Inflammatory macrophage (primary cell): ENCODE measurements around the gene NR1I2.

Source experiments
- DNase-seq, 2 donors: peaks; one replicate each; pipeline ENCODE4 v3.0.0-alpha.2; 2020 to 2022
- total RNA-seq, 18 experiments: gene quantifications; one replicate each; lab custom pipeline; 2026; ENCODE audit warnings: mixed read lengths in 6 of 18, inconsistent platforms in 2 of 18; lab: John Stamatoyannopoulos, UW

NR1I2 gene
- total RNA-seq, result 0 to 0.20 (median 0.05) reads per million in 18 experiments

DNA sequence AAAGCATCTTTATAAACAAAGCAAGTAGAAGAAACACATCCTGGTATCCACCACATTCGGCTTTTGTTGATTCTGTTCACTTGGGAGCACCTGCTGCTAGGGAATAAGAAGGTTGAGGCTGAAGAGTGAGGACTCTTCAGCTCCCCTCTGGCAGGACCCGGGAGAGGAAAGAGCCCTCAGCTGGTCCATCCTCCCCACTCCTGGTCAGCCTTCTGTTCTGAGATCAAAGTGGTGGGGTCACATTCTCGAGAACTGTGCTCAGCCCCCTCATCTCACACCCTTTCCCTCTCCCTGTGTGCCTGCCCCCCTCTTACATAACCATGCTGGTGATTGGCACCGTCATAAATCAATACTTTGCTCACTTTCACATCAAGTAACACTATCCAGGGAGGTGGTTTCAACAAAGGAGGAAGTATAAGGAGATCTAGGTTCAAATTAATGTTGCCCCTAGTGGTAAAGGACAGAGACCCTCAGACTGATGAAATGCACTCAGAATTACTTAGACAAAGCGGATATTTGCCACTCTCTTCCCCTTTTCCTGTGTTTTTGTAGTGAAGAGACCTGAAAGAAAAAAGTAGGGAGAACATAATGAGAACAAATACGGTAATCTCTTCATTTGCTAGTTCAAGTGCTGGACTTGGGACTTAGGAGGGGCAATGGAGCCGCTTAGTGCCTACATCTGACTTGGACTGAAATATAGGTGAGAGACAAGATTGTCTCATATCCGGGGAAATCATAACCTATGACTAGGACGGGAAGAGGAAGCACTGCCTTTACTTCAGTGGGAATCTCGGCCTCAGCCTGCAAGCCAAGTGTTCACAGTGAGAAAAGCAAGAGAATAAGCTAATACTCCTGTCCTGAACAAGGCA, at the start of gene NR1I2:
Gene NR1I2 (plus strand): TSS at position 772 of the 869 bp plus-strand sequence.
- no peak for DNase-seq

DNA sequence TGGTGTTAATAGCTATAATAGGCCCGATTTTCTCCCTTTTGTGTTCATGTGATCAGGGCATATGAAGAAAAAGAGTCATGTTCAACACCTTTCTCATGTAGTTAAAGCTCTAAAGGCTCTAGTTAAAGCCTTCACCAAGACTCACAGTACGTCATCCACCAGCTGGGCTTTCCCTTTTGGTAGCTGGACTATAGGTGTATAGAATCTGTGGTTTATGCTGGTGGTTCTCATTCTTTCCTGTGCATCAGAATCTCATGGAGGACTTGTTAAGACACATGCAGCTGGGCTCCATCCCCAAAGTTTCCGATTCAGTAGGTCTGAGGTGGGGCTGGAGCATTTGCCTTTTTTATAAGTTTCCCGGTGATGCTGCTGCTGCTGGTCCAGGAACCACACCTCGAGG, 48.1 kb upstream of the NR1I2 start:
- no peak for DNase-seq

DNA sequence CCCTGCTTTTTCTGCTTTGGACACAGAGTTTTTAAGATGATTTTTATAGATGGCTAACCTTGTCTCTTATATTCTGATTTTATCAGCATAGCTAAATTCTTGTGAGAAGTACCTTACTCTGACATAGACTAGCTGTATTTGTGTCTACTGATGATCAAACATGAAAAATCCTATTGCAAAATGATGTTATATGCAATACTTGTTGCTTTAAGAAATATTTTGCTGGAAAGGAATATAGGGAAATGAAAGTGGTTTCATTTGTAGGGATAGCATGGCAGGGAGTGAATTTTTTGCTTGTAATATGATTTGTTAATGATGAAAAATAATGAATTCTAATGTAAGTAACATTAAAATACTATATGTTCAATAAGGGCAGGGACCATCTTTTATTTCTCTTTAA, 43.2 kb upstream of the NR1I2 start:
- DNase-seq, result peak in 1 of 2 donors; percentile 79

GRCh38 chr3:119741657-119742590, 40.0 kb upstream of the NR1I2 start:
- DNase-seq, result peak; percentile 65 to 70

DNA sequence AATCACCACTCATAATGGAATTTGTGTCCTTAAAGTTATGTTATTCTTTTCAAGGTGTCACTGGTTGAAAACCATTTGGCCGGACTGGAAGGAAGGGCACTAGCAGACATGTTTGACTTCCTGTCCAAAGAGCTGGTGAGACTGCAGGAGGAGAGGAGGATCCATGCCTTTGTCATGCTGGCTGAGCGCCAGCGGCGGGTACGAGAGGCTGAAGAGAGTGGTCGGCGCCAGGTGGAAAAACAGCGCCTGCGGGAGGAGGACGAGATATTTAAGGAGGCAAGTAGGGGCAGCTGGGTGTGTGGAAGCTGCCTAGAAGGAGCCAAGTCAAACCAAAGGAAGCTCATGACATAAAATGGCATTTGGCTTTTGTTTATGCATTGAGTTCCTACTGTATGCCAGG, 38.0 kb upstream of the NR1I2 start:
- DNase-seq, result no peak

GRCh38 chr3:119745942-119746341, 36.0 kb upstream of the NR1I2 start:
- DNase-seq, result no peak

- DNase-seq, result no peak
Measured at GRCh38 chr3:119746423-119746822, 35.5 kb upstream of the NR1I2 start.

- DNase-seq, result no peak
Measured at GRCh38 chr3:119747357-119747756, 34.5 kb upstream of the NR1I2 start.

GRCh38 chr3:119748991-119749390, 32.9 kb upstream of the NR1I2 start:
- DNase-seq, result no peak

GRCh38 chr3:119751423-119751822, 30.5 kb upstream of the NR1I2 start:
- DNase-seq, result no peak

DNA sequence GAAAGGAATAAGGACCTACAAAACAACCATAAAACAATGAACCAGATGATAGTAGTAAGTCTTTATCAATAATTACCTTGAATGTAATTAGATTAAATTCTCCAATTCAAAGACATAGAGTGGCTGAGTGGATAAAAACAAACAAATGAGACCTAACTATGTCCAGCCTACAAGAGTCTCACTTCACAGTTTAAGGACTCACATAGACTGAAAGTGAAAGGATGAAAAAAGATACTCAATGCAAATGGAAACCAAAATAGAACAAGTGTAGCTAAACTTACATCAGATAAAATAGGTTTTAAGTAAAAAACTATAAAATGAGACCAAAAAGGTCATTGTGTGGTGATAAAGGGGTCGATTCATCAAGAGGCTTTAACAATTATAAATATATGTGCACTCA, 21.9 kb upstream of the NR1I2 start:
- no peak for DNase-seq

- no peak for DNase-seq
Measured at GRCh38 chr3:119762876-119763275, 19.0 kb upstream of the NR1I2 start.

DNA sequence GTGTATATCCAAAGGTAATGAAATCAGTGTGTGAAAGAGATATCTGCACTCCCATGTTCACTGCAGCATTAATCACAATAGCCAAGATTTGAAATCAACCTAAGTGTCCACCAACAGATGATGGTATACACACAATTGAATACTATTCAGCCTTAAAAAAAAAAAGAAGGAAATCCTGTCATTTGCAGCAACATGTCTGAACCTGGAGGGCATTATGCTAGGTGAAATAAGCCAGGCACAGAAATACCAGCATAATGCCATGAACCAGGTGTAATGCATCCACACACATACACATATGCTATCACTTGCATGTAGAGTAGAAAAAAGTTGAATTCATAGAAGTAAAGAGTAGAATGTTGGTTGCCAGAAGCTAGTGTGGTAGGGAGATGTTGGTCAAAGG, 18.4 kb upstream of the NR1I2 start:
- no peak for DNase-seq

DNA sequence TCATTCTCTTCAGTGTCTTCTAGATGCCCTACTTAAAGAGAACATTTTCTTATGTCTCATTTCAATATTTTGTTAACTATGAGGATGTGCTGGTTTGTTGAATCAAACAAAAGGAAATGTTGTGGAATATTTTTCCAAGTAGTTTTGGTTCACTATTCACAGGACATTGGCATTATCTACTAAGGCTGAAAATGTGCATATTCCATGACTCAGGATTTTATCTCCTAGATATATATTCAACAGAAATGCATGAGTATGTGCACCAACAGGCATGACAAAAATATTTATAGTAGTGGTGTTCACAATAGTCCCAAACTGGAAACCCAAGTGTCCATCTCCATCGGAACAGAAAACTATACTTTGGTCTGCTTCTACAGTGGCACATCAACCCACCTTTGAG, 16.7 kb upstream of the NR1I2 start:
- DNase-seq, result no peak

DNA sequence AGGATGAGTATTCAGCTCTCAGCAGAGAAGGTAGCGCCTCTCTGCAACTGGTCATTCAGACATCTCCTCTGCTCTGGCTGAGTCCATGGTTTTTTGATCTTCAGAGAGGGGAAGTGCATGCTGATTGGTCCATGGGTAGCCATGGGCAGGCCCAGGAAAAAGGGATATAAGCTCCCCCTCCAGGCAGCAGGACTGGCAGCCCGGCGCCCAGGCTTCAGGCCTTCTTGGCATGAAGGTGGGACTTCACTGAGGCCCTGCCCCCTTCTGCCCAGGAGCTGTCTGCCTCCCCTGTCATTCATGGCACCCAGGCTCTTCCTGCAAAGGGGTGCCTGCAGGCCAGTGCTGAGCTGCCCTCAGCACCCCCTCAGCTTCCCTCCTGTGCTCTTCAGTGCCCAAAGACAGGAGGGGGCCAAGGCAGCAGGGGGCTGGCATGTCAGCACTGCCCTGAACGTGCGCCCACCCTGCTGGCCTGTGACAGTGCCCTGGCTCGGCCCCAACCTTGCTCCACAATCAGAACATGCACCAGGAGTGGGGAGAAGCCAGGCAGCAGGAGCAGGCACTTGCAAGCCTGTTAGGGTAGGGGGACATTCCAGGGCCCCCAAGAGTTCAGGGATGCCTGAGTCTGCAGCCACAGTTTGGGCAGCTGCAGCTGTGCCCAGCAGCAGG, 13.8 kb upstream of the NR1I2 start:
- no peak for DNase-seq

GRCh38 chr3:119768668-119769393, 13.1 kb upstream of the NR1I2 start:
- no peak for DNase-seq

DNA sequence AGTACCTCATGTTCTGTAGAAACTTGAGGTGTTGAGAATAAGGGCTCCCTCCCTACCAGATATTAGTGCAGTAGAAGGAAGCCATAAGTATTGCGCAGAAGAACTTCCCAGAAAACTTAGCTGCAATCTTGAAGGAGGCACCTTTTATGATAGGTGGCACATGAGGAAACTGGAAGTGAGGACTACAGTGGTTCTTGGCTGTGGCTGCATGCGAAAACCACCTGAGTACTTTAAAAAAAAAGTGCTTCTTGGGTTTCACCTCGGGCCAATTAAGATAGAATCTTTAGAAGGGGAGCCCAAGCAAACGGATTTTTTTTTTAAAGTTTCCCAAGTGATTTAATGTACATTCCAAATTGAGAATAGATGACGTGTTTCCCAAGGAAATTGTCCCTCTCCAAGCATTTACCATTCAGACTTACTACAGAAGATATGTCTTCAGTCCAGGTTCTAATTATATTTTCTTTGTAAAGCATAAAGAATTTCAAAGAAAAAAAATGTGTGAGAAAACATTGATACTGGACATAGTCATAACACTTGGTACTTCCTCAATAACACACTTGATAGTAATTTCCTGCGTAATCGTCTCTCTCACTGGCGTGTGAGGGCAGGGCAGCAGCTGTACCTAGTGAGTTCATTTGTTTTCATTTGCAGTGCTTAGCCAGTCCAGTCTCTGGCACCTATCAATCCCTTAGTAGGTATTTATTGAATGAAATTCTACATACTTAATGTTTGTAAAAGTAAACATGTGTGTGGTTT, 12.3 kb upstream of the NR1I2 start:
- DNase-seq, result peak in 1 of 2 donors; percentile 9

GRCh38 chr3:119774444-119774843, 7.5 kb upstream of the NR1I2 start:
- DNase-seq, result peak; percentile 17 to 46

- DNase-seq, result no peak
Measured at GRCh38 chr3:119776304-119776703, 5.6 kb upstream of the NR1I2 start.

GRCh38 chr3:119778176-119778575, 3.7 kb upstream of the NR1I2 start:
- DNase-seq, result no peak

DNA sequence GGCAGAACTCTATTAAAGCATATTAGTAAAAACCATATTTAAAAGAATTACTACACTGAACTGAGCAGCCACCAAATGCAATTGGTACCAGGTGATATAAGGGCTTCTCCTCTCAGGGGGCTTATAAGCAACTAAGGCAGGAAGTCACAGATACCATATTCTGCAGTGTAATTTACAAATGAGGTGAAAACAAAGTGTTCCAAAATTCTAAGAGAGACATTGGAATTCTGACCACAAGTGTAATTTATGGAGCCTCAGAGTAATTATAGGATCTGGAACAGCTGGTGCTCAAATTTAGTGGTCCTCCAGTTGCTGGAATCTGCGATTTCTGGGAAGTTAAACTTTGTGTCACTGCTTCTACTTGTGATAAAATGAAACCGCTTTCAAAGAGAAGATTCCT, 3.1 kb upstream of the NR1I2 start:
- no peak for DNase-seq
